ENCODE data around the gene SH3BGR. TPM values are rescaled to one million over a fixed set of nuclear protein-coding genes. Genes with fewer than 3 reads are reported as not detected.

The SH3BGR gene
- total and polyA plus RNA-seq, 2 of the 8 experiments (the other 6 are each of a cell fraction or from before 2014, with no cell fraction given) = 2.1 to 5.9 TPM

- 93% methylated on average over 1 of the region's 1 CpG; no CpG with 5 or more reads in 1 of the 2 experiments for WGBS, 2 experiments (ENCODE audit: extremely low coverage in 1 of 2, insufficient coverage in 1 of 2, insufficient read length in 1 of 2, insufficient replicate concordance in 2 of 2, low coverage in 1 of 2, low lambda C conversion rate in 2 of 2, missing lambda C conversion rate in 1 of 2)
- TF ChIP-seq MAX (IDR thresholded peaks at IDR 0.05) (no peak), KDM1A (IDR thresholded peaks at IDR 0.05; ENCODE audit: borderline replicate concordance, low read length) (no peak), ASH2L (IDR thresholded peaks at IDR 0.05; ENCODE audit: low read length) (no peak), MAFK (IDR thresholded peaks at IDR 0.05; ENCODE audit: low read depth, low read length) (no peak)
These were observed 62.0 kb downstream of the SH3BGR start for GRCh38 chr21:39513735-39514134.

More at GRCh38 chr21:39513735-39514134, 62.0 kb downstream of the SH3BGR start:
- Histone ChIP-seq H3K9me3 (ENCODE audit: insufficient read depth in 2 of 2, low read depth in 1 of 2, low read length in 1 of 2) (no peaks in the 10 kb centered on the region), H4K5ac (ENCODE audit: insufficient read length, low read depth, low read length) (no peak overlapping the region), H3K4ac (replicated peaks; ENCODE audit: insufficient read length, low read depth, low read length) (no peak overlapping the region), H4K20me1 (replicated peaks in 1 of 2; ENCODE audit: control insufficient read depth in 1 of 2, insufficient read depth in 2 of 2, low read length in 2 of 2) (peaks cover 0 to 4% of the 10 kb centered on the region in 2 experiments), H3K23ac (ENCODE audit: insufficient read length) (no peak overlapping the region), H3K14ac (ENCODE audit: insufficient read length) (no peak overlapping the region), H2BK5ac (ENCODE audit: low read depth, low read length) (no peak overlapping the region), H4K91ac (replicated peaks; ENCODE audit: insufficient read length, low read length) (no peak overlapping the region), H3K9ac (replicated peaks in 1 of 4; ENCODE audit: extremely low read depth in 1 of 4, low read depth in 3 of 4, low read length in 3 of 4) (no peak overlapping the region), H3K4me1 (replicated peaks in 1 of 4; ENCODE audit: control insufficient read depth in 3 of 4, insufficient read depth in 4 of 4, low read length in 3 of 4) (peaks cover 0 to 5% (median 0%) of the 10 kb centered on the region in 4 experiments; a peak in 2 of 7 replicates), H3K27me3 (replicated peaks in 1 of 4; ENCODE audit: control insufficient read depth in 3 of 4, extremely low read depth in 1 of 4, insufficient read depth in 3 of 4, low read length in 3 of 4) (no peaks in the 10 kb centered on the region), H2AK5ac (ENCODE audit: low read depth, low read length) (no peak overlapping the region), H3K56ac (replicated peaks; ENCODE audit: insufficient read length, low read depth, low read length) (no peak overlapping the region), H3K79me1 (ENCODE audit: low read depth, low read length) (no peaks in the 10 kb centered on the region), H3K4me3 (ENCODE audit: extremely low read depth in 1 of 4, insufficient read depth in 2 of 4, low read depth in 3 of 4, low read length in 4 of 4) (no peak overlapping the region), H3K36me3 (ENCODE audit: control insufficient read depth in 2 of 4, insufficient read depth in 4 of 4, low read length in 3 of 4) (no peaks in the 10 kb centered on the region; a peak in 1 of 8 replicates), H3K79me2 (ENCODE audit: control insufficient read depth in 1 of 2, insufficient read depth in 2 of 2, low read length in 2 of 2) (no peaks in the 10 kb centered on the region), H3K23me2 (ENCODE audit: low read depth, low read length) (peaks cover 6% of the 10 kb centered on the region), H2BK20ac (ENCODE audit: low read length) (no peak overlapping the region), H2BK12ac (ENCODE audit: low read depth, low read length) (no peak overlapping the region), H2BK120ac (replicated peaks; ENCODE audit: low read depth, low read length) (no peak overlapping the region), H3K27ac (ENCODE audit: low read depth, low read length) (no peak overlapping the region), H2AFZ (ENCODE audit: low read length) (no peak overlapping the region), H4K8ac (ENCODE audit: extremely low read depth, insufficient read depth, low read length) (no peak overlapping the region), H2BK15ac (ENCODE audit: low read length) (no peak overlapping the region), H3K4me2 (ENCODE audit: insufficient read depth in 1 of 2, low read depth in 2 of 2, low read length in 2 of 2) (no peak overlapping the region), H3K18ac (ENCODE audit: extremely low read depth, low read length) (no peak overlapping the region)
- FAIRE-seq (no peak), DNase-seq (ENCODE audit: low read depth in 1 of 2, low spot score in 2 of 2) (no peak)
- CTCF ChIA-PET (ENCODE audit: partially characterized antibody) = interaction anchor here (0.5 to 0.7 kb wide), 3 partner anchors 37 to 339 kb away, joined by 3 to 4 read pairs (median 3); no protein-coding TSS in a partner anchor
- POLR2A ChIA-PET (ENCODE audit: partially characterized antibody) = interaction anchor here (0.7 kb wide), 1 partner anchor 24 kb away, joined by 3 read pairs; no protein-coding TSS in a partner anchor
